Smooth muscle cell (in vitro differentiated cells): ENCODE measurements around the gene FXYD2. TPM values are rescaled to one million over a fixed set of nuclear protein-coding genes. Genes with fewer than 3 reads are reported as not detected.

Source experiments
- DNase-seq: peaks from one replicate; lab custom pipeline; 2025; ENCODE audit not compliant: unreplicated experiment; lab: John Stamatoyannopoulos, UW
- H2AFZ ChIP-seq: fragments of 200-600 bp; sonication (generic); 2 replicates; pipeline ENCODE4 v1.6.0; 2016; ENCODE audit warnings: antibody characterized with exemption, low read depth, mild to moderate bottlenecking
- H3F3A ChIP-seq: fragments of 200-600 bp; sonication (generic); 2 replicates; pipeline ENCODE4 v1.6.0; 2017; ENCODE audit warnings: antibody characterized with exemption, low read depth
- H3K27ac ChIP-seq: fragments of 200-600 bp; sonication (generic); 2 replicates; pipeline ENCODE4 v1.5.1; 2016; ENCODE audit warnings: low read depth, mild to moderate bottlenecking
- H3K27me3 ChIP-seq: fragments of 200-600 bp; sonication (generic); 2 replicates; pipeline ENCODE4 v1.6.1; 2016; ENCODE audit warnings: low read depth, mild to moderate bottlenecking
- H3K36me3 ChIP-seq: fragments of 200-600 bp; sonication (generic); 2 replicates; pipeline ENCODE4 v1.5.1; 2016; ENCODE audit warnings: low read depth
- H3K4me1 ChIP-seq: fragments of 200-600 bp; sonication (generic); 2 replicates; pipeline ENCODE4 v1.5.1; 2016; ENCODE audit warnings: low read depth
- H3K4me2 ChIP-seq: fragments of 200-600 bp; sonication (generic); 2 replicates; pipeline ENCODE4 v1.6.0; 2016; ENCODE audit warnings: mild to moderate bottlenecking
- H3K4me3 ChIP-seq: fragments of 200-600 bp; sonication (generic); 2 replicates; pipeline ENCODE4 v1.5.1; 2016; ENCODE audit warnings: mild to moderate bottlenecking
- H3K79me2 ChIP-seq: fragments of 200-600 bp; sonication (generic); 2 replicates; pipeline ENCODE4 v1.6.0; 2016; ENCODE audit warnings: low read depth, mild to moderate bottlenecking
- H3K9ac ChIP-seq: fragments of 200-600 bp; sonication (generic); 2 replicates; pipeline ENCODE4 v1.6.0; 2016; ENCODE audit warnings: low read depth
- H3K9me3 ChIP-seq: fragments of 200-600 bp; sonication (generic); replicated peaks from 2 replicates; pipeline ENCODE4 v1.5.1; 2016; ENCODE audit warnings: low read depth
- H4K20me1 ChIP-seq: fragments of 200-600 bp; sonication (generic); 2 replicates; pipeline ENCODE4 v1.6.0; 2016; ENCODE audit warnings: low read depth
- WGBS: methylation state at CpG from one replicate; pipeline ENCODE4 v1.1.7; 2016; ENCODE audit warnings: low lambda C conversion rate; 5-methylcytosine and 5-hydroxymethylcytosine counted together
- polyA plus RNA-seq: library from polyadenylated mRNA; unstranded; fragments of >200 nt; fragmentation: Nextera tagmentation; extraction: Ambion mirVana; gene quantifications from 2 replicates; pipeline ENCODE4 v1.2.1, GENCODE V29; 2016
- total RNA-seq: library from RNA; depleted of rRNA; stranded (reverse); fragments of >200 nt; gene quantifications from 2 replicates; pipeline ENCODE4 v1.2.3, GENCODE V29; 2014
- TF ChIP-seq, protein P1 (sequence below): fragments of 200-600 bp; sonication (generic); IDR thresholded peaks from 2 replicates; pipeline ENCODE4 v1.5.1; 2017; ENCODE audit warnings: borderline replicate concordance, mild to moderate bottlenecking, antibody characterized with exemption; ENCODE audit not compliant: insufficient read depth, poor library complexity, severe bottlenecking

FXYD2 gene
- total and polyA plus RNA-seq, 2 experiments from 2014 or later: 1.00 TPM; not detected in 1

DNA sequence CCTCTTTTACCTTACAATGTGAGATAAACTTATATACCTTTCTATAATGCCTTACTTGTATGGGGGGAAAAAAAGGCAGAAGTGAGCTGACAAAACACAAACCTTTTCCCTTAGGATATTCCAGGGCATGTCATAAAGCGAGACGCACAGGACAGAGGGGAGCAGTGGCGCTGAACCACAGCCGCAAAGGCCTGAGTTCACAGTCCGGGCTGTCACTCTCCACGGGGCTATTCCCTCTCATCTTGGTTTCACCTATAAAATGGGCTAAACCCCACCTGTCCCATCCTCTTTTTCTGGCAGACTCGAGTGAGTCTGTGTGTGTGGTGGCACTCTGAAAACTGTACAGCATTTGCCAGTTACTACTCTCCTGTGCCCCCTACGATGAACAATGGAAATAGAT, 14.4 kb upstream of the FXYD2 start:
- Histone ChIP-seq H2AFZ (no peak overlapping the region), H3K4me3 (no peak overlapping the region), H3K27ac (no peak overlapping the region), H3F3A (no peaks in the 10 kb centered on the region), H3K79me2 (no peaks in the 10 kb centered on the region), H3K4me2 (no peak overlapping the region), H3K4me1 (no peaks in the 10 kb centered on the region), H3K27me3 (no peaks in the 10 kb centered on the region), H3K9me3 (no peaks in the 10 kb centered on the region), H3K36me3 (no peaks in the 10 kb centered on the region), H3K9ac (no peak overlapping the region), H4K20me1 (no peaks in the 10 kb centered on the region)
- DNase-seq: no peak
- 81% methylated on average over 8 of the region's 8 CpGs for WGBS
- TF ChIP-seq, protein P1, sequence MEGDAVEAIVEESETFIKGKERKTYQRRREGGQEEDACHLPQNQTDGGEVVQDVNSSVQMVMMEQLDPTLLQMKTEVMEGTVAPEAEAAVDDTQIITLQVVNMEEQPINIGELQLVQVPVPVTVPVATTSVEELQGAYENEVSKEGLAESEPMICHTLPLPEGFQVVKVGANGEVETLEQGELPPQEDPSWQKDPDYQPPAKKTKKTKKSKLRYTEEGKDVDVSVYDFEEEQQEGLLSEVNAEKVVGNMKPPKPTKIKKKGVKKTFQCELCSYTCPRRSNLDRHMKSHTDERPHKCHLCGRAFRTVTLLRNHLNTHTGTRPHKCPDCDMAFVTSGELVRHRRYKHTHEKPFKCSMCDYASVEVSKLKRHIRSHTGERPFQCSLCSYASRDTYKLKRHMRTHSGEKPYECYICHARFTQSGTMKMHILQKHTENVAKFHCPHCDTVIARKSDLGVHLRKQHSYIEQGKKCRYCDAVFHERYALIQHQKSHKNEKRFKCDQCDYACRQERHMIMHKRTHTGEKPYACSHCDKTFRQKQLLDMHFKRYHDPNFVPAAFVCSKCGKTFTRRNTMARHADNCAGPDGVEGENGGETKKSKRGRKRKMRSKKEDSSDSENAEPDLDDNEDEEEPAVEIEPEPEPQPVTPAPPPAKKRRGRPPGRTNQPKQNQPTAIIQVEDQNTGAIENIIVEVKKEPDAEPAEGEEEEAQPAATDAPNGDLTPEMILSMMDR: no peak

DNA sequence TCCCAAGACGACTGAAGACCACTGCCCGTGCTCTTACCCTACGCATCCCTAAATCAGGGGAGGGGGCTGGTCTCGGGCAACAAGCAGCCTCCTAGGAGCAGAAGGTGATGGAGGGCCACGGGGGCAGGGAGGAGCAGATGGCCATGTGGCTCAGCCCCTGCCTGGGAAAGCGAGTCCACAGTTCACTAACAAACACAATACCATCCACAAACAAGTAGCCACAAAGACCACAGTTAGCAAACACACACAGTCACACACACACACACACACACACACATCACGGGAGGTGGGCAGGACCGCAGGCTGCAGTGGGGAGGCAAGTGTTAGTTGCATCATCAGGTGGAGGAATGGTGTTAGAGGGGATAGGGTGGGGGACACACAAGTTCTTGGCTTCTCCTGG, 13.2 kb upstream of the FXYD2 start:
- DNase-seq: no peak
- H3K4me2 ChIP-seq: no peak overlapping the region
- no peaks in the 10 kb centered on the region for H3F3A ChIP-seq
- H3K4me3 ChIP-seq: no peak overlapping the region
- H4K20me1 ChIP-seq: no peaks in the 10 kb centered on the region
- H2AFZ ChIP-seq: no peak overlapping the region
- H3K27ac ChIP-seq: no peak overlapping the region
- H3K9ac ChIP-seq: no peak overlapping the region
- WGBS: 90% methylated on average over 8 of the region's 8 CpGs
- TF ChIP-seq, protein P1: no peak
- no peaks in the 10 kb centered on the region for H3K79me2 ChIP-seq
- no peaks in the 10 kb centered on the region for H3K27me3 ChIP-seq
- H3K9me3 ChIP-seq: no peaks in the 10 kb centered on the region
- no peaks in the 10 kb centered on the region for H3K36me3 ChIP-seq
- H3K4me1 ChIP-seq: no peaks in the 10 kb centered on the region

DNA sequence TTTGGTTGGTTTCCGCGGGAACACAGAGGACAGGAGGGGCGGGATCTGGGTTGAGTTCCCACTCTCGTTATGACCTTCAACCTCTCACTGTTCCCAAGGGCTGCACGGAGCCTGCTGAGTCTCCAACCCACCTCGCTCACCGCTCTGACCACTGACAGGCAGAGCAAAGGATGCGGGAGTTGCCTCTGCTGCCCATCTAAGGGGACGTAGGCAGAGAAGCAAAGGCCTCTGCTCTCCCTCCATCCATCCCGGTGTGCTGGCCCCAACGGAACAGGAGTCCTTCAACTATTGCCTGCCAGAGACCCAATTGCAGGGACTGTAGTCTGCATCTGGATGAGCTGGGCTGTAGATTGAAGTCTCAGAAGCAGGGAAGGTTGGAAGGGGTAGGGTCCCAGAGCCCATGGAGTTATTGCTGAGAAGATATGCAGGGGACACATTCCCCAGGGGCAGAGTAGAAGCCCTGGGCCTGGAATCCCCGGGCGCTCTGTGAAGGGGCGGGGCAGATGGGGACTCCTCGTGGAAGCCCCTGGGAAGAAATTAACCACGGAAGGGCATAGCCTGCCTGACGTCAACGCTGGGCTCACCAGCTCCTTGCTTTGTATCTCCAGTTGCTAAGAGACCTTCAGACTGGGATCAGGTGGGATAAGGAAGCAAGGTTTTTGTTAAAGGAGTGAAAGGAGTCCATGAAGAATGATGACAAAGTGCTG, 12.7 kb upstream of the FXYD2 start:
- TF ChIP-seq, protein P1: no peak
- Histone ChIP-seq H3K27ac (no peak overlapping the region), H2AFZ (no peak overlapping the region), H3K4me3 (no peak overlapping the region), H3K9ac (no peak overlapping the region), H3K9me3 (no peaks in the 10 kb centered on the region), H3K4me2 (no peak overlapping the region), H3K27me3 (no peaks in the 10 kb centered on the region), H3K36me3 (no peaks in the 10 kb centered on the region), H4K20me1 (no peaks in the 10 kb centered on the region), H3K4me1 (no peaks in the 10 kb centered on the region), H3F3A (no peaks in the 10 kb centered on the region), H3K79me2 (no peaks in the 10 kb centered on the region)
- no peak for DNase-seq
- WGBS: 87% methylated on average over 18 of the region's 18 CpGs
